Endothelial cell of umbilical vein (primary cell): ENCODE results near the gene INTU. TPM values are rescaled to one million over a fixed set of nuclear protein-coding genes. Genes with fewer than 3 reads are reported as not detected.
"Not testable (repeated sequence)": the region's sequence is repeated elsewhere in the genome, so short reads cannot be mapped to it uniquely, and the experiment has no call there.

ENCODE experiments used
- Bru-seq: library from RNA; stranded (reverse); fragments of 400-500 nt; gene quantifications from one replicate; lab custom pipeline; 2021; lab: Mats Ljungman, UMichigan
- BruChase-seq, 2 experiments: library from RNA; stranded (reverse); fragments of 400-500 nt; gene quantifications; one replicate each; lab custom pipeline; 2021; lab: Mats Ljungman, UMichigan
- BruUV-seq: library from RNA; stranded (reverse); fragments of 400-500 nt; replicated peaks from 2 replicates; lab custom pipeline; 2021; lab: Mats Ljungman, UMichigan
- CTCF ChIA-PET: fragments of 300-600, 350-600 bp; sonication (Branson Sonifier 250); formaldehyde crosslinking; loops from one replicate; lab custom pipeline; 2021; ENCODE audit warnings: antibody characterized with exemption, inconsistent platforms; lab: Charles Lee
- POLR2A ChIA-PET: fragments of 300-600, 350-600 bp; sonication (Branson Sonifier 250); formaldehyde crosslinking; loops from one replicate; lab custom pipeline; 2021; ENCODE audit warnings: antibody characterized with exemption, inconsistent platforms; lab: Charles Lee
- DNase-seq: peaks from one replicate; pipeline ENCODE4 v3.0.0-alpha.2; 2011; ENCODE audit warnings: low read depth, low spot score
- FAIRE-seq: peaks from 2 replicates; lab custom pipeline; 2011; peaks lifted over from hg19 to GRCh38; lab: Jason Lieb, UNC
- H2AFZ ChIP-seq: 2 replicates; pipeline ENCODE4 v1.6.0; 2012; ENCODE audit warnings: low read depth, low read length, control low read depth, inconsistent platforms
- H3K27ac ChIP-seq: 2 replicates; pipeline ENCODE4 v1.5.1; 2011; ENCODE audit warnings: low read depth, mild to moderate bottlenecking, control low read depth, low read length, moderate library complexity; ENCODE audit not compliant: insufficient read depth
- H3K27me3 ChIP-seq, 2 experiments: 2 replicates each; pipeline versions ENCODE4 v1.6.0 to v1.6.1; 2011; ENCODE audit warnings: low read length in 2 of 2, mixed read lengths in 1 of 2; ENCODE audit not compliant: control insufficient read depth in 2 of 2, insufficient read depth in 2 of 2
- H3K36me3 ChIP-seq, 2 experiments: 2 replicates in 1 of 2; 3 replicates in 1 of 2; pipeline ENCODE4 v1.5.1; 2011; ENCODE audit warnings: low read length in 2 of 2, mild to moderate bottlenecking in 1 of 2, moderate library complexity in 1 of 2; ENCODE audit not compliant: control insufficient read depth in 2 of 2, insufficient read depth in 2 of 2; ENCODE audit errors: extremely low read depth in 1 of 2
- H3K4me1 ChIP-seq: 3 replicates; pipeline ENCODE4 v1.5.1; 2011; ENCODE audit warnings: mild to moderate bottlenecking, low read length; ENCODE audit not compliant: control insufficient read depth, insufficient read depth; ENCODE audit errors: extremely low read depth
- H3K4me2 ChIP-seq: 2 replicates; pipeline ENCODE4 v1.6.1; 2011; ENCODE audit warnings: low read length, control low read depth, mixed read lengths; ENCODE audit not compliant: insufficient read depth
- H3K4me3 ChIP-seq, 3 experiments: fragments of 200-600 bp in 1 of 3; sonication (generic), shearing (Covaris generic) in 1 of 3; replicated peaks in 1 of 3; 2 replicates each; pipeline ENCODE4 v1.5.1; 2011 to 2016; ENCODE audit warnings: control low read depth in 3 of 3, low read length in 3 of 3, mild to moderate bottlenecking in 2 of 3, inconsistent platforms in 1 of 3, low read depth in 1 of 3, moderate library complexity in 1 of 3; ENCODE audit not compliant: insufficient read depth in 1 of 3
- H3K79me2 ChIP-seq: 2 replicates; pipeline ENCODE4 v1.6.0; 2012; ENCODE audit warnings: low read length, inconsistent platforms; ENCODE audit not compliant: control insufficient read depth, insufficient read depth
- H3K9ac ChIP-seq: replicated peaks from 2 replicates; pipeline ENCODE3; 2011; ENCODE audit warnings: low read length, control low read depth; ENCODE audit not compliant: insufficient read depth; ENCODE audit errors: extremely low read depth
- H3K9me1 ChIP-seq: replicated peaks from 3 replicates; pipeline ENCODE4 v1.6.0; 2011; ENCODE audit warnings: mild to moderate bottlenecking, low read length; ENCODE audit not compliant: control insufficient read depth, insufficient read depth; ENCODE audit errors: extremely low read depth
- H3K9me3 ChIP-seq: replicated peaks from 2 replicates; pipeline ENCODE4 v1.5.1; 2012; ENCODE audit warnings: low read length, inconsistent platforms; ENCODE audit not compliant: control insufficient read depth, insufficient read depth
- H4K20me1 ChIP-seq: replicated peaks from 2 replicates; pipeline ENCODE3; 2011; ENCODE audit warnings: mild to moderate bottlenecking, low read length; ENCODE audit not compliant: control insufficient read depth, insufficient read depth; ENCODE audit errors: extremely low read depth
- CTCF ChIP-seq, 2 donors: IDR thresholded peaks; 1 replicate in 1 of 2; 2 replicates in 1 of 2; pipeline ENCODE4 v1.5.1; 2011; ENCODE audit warnings: low read length in 2 of 2, mild to moderate bottlenecking in 2 of 2, moderate library complexity in 2 of 2, control low read depth in 1 of 2, inconsistent platforms in 1 of 2, low read depth in 1 of 2; ENCODE audit not compliant: insufficient read depth in 1 of 2; ENCODE audit errors: extremely low read depth in 1 of 2
- EZH2 ChIP-seq: IDR thresholded peaks from 2 replicates; pipeline ENCODE4 v1.6.1; 2012; ENCODE audit warnings: borderline replicate concordance, low read depth, mild to moderate bottlenecking, moderate library complexity, low read length, inconsistent platforms; ENCODE audit not compliant: severe bottlenecking
- FOS ChIP-seq: IDR thresholded peaks from 2 replicates; pipeline ENCODE4 v1.6.1; 2011; ENCODE audit warnings: mild to moderate bottlenecking, low read length, moderate library complexity, borderline replicate concordance; ENCODE audit not compliant: insufficient read depth
- GATA2 ChIP-seq: IDR thresholded peaks from 2 replicates; pipeline ENCODE4 v1.7.0; 2011; ENCODE audit warnings: low read depth, mild to moderate bottlenecking, moderate library complexity, mixed read lengths, low read length; ENCODE audit not compliant: insufficient read length, insufficient read depth
- JUN ChIP-seq: IDR thresholded peaks from 2 replicates; pipeline ENCODE4 v1.6.1; 2011; ENCODE audit warnings: borderline replicate concordance, low read depth; ENCODE audit not compliant: insufficient read length, insufficient read depth
- MYC ChIP-seq: IDR thresholded peaks from one replicate; pipeline ENCODE4 v1.6.1; 2011; ENCODE audit warnings: mild to moderate bottlenecking, low read depth, low read length
- POLR2A ChIP-seq: IDR thresholded peaks from 2 replicates; pipeline ENCODE4 v1.6.1; 2012; ENCODE audit warnings: low read depth, mild to moderate bottlenecking, control low read depth, low read length
- POLR2AphosphoS5 ChIP-seq: IDR thresholded peaks from 2 replicates; pipeline ENCODE4 v1.6.1; 2012; ENCODE audit warnings: low read depth, mild to moderate bottlenecking, control low read depth, low read length, moderate library complexity; ENCODE audit not compliant: insufficient read depth
- dilution Hi-C: fragments of 300-500 bp; cut with MboI; formaldehyde crosslinking; loops from one replicate; pipeline ENCODE4 v1.15.0; 2019; ENCODE audit warnings: low sequenced_read_pairs; ENCODE audit not compliant: extremely low pct_ligation_motif_present
- intact Hi-C: fragments of 100-400 bp; cut with micrococcal nuclease; formaldehyde crosslinking; loops from one replicate; pipeline ENCODE4 v1.10.0; 2022
- long read RNA-seq: library from polyadenylated mRNA; stranded (forward); transcript quantifications from one replicate; pipeline ENCODE4 v2.0.0, GENCODE V29; 2021
- polyA minus RNA-seq, 3 experiments: library from RNA; depleted of rRNA, polyadenylated mRNA; stranded (reverse); fragments of >200 nt; gene quantifications; 1 replicate in 1 of 3; 2 replicates in 2 of 3; pipeline ENCODE4 v1.2.3, GENCODE V29; 2011
- polyA plus RNA-seq, 4 experiments: library from polyadenylated mRNA; depleted of rRNA in 3 of 4; stranded (reverse) in 3 of 4; unstranded in 1 of 4; fragments of >200 nt; gene quantifications; 2 replicates each; pipeline versions ENCODE4 v1.2.1 to v1.2.3, GENCODE V29; 2011 to 2012; ENCODE audit warnings: missing spikeins in 1 of 4
- total RNA-seq: library from RNA; stranded (reverse); gene quantifications from 2 replicates; pipeline ENCODE4 v1.2.3, GENCODE V29; 2021
- TF ChIP-seq, protein P1 (sequence below): IDR thresholded peaks from 2 replicates; pipeline ENCODE4 v1.6.1; 2011; ENCODE audit not compliant: insufficient read depth, insufficient read length

Gene INTU
- total RNA-seq = 4.3 and 5.4 TPM in 2 replicates
- 1.2 and 1.4 TPM in 2 replicates for polyA plus RNA-seq
- 0.94 and 1.2 TPM in 2 replicates for polyA plus RNA-seq (2011; cell fraction: cytosol; rRNA removed)
- 9.1 and 13.5 TPM in 2 replicates for polyA plus RNA-seq (2011; cell fraction: nucleus; rRNA removed)
- 2.2 and 2.5 TPM in 2 replicates for polyA plus RNA-seq (2012)
- polyA minus RNA-seq = 6.4 and 7.4 TPM in 2 replicates
- 3.9 TPM for polyA minus RNA-seq (2011; cell fraction: cytosol; rRNA and poly(A)+ RNA removed)
- polyA minus RNA-seq (2011; cell fraction: nucleus; rRNA and poly(A)+ RNA removed) = 7.6 and 11.6 TPM in 2 replicates
- percentile 55 among the genes with signal in this experiment for Bru-seq, nascent RNA
- BruChase-seq, experiment 1, labeled RNA remaining after a 6-hour chase = percentile 47 among the genes with signal in this experiment
- BruChase-seq, experiment 2, labeled RNA remaining after a 2-hour chase = percentile 63 among the genes with signal in this experiment
- long read RNA-seq, full-length matches to known transcripts = 1 of 3 reads
- long read RNA-seq, partial matches to known transcripts = 0 of 3 reads
- long read RNA-seq, other reads (novel, unspliced or antisense) = 2 of 3 reads

DNA sequence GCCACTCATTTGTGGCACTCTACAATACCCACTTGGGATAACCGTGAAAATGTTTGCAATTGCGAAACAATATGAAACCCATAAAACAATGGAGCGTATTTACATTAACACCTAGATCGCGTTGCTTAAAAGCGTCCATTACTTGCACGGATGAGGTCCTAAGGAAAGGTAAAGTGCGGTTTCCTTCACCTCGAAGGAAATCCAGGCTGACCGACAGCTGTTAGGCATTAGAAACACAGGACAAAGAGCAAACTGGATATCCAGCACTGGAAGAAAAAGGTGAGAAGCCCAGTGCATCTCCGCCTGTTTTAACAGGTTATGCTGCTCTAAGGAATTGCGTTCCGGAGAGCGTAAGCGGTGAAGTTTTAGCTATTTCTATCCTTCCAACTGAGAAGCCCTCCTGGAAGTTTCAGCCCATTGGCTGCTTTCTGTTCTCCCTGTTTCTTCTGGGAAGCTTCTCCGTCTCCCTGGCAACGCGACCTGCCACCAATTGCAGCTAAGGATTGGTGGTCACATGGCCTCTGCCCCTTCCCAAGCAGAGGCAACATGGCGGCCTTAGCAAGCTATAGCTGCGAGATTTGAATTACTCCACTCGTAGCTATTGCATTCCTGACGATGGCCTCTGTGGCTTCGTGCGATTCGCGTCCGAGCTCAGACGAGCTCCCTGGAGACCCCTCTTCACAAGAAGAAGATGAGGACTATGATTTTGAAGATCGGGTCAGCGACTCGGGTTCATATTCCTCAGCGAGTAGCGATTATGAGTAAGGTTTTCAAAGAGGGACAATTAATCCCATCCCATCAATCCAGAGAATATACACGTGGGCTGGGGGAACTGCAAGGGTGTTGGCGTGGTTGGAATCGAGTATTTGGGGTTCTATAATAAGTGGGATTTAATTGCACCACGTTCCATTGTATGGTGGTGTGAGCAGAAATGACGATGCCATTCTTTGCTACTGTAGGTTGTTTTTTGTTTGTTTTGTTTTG lies at the start of gene INTU:
Gene INTU, plus strand, starts transcription at position 538 of the 984 bp plus-strand sequence. Its CDS starts 78 bp downstream, at position 616.
- Histone ChIP-seq H3K9me3 (no peaks in the 10 kb centered on the region), H2AFZ (peak within 1 kb of the TSS; percentile 99), H3K27ac (peak within 1 kb of the TSS; percentile 45), H4K20me1 (no peaks in the 10 kb centered on the region), H3K4me3 (peak within 1 kb of the TSS; percentile 65 to 93 (median 74)), H3K9me1 (no peaks in the 10 kb centered on the region), H3K9ac (peak within 1 kb of the TSS; percentile 88), H3K4me2 (peak within 1 kb of the TSS; percentile 97), H3K27me3 (no peaks in the 10 kb centered on the region), H3K4me1 (peaks cover 22% of the 10 kb centered on the region), H3K79me2 (no peaks in the 10 kb centered on the region), H3K36me3 (no peaks in the 10 kb centered on the region)
- intact Hi-C loops = loop anchor here (1.0 to 5.0 kb wide), 3 partner anchors 9 to 250 kb away; partner anchors contain the start of genes HSPA4L and PLK4
- TF ChIP-seq JUN (no peak), CTCF (IDR thresholded peaks at IDR 0.05; ENCODE audit: extremely low read depth in 1 of 2, insufficient read depth in 1 of 2, low read depth in 1 of 2, low read length in 2 of 2) (no peak), FOS (no peak), POLR2AphosphoS5 (peak; percentile 44), MYC (no peak), GATA2 (no peak), POLR2A (peak; percentile 42), EZH2 (no peak)
- TF ChIP-seq, protein P1, sequence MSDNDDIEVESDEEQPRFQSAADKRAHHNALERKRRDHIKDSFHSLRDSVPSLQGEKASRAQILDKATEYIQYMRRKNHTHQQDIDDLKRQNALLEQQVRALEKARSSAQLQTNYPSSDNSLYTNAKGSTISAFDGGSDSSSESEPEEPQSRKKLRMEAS = peak; percentile 96
- CTCF ChIA-PET = interaction anchor here (1.1 to 1.6 kb wide), 8 partner anchors 9 to 99 kb away, joined by 3 to 20 read pairs (median 4); no protein-coding TSS in a partner anchor
- POLR2A ChIA-PET = interaction anchor here (0.6 to 1.3 kb wide), 2 partner anchors 9 to 118 kb away, joined by 4 to 7 read pairs; no protein-coding TSS in a partner anchor
- dilution Hi-C loops = no loop called here
- FAIRE-seq = peak; percentile 96
- TSS peak; percentile 66 for BruUV-seq
- DNase-seq = peak; percentile 97

GRCh38 chr4:127586496-127586895 lies 46.3 kb upstream of the INTU start:
- H3K9me3 ChIP-seq, BruUV-seq, FAIRE-seq, H3K27me3 ChIP-seq, H3K9me1 ChIP-seq, DNase-seq, H3K79me2 ChIP-seq, POLR2A ChIA-PET, H3K4me1 ChIP-seq, H2AFZ ChIP-seq, intact Hi-C loops, H4K20me1 ChIP-seq, H3K4me2 ChIP-seq, H3K36me3 ChIP-seq, dilution Hi-C loops, H3K27ac ChIP-seq, H3K4me3 ChIP-seq, H3K9ac ChIP-seq: not testable (repeated sequence)
- CTCF ChIA-PET = interaction anchor here (1.0 to 2.0 kb wide), 14 partner anchors 8 to 158 kb away, joined by 3 to 33 read pairs (median 6); partner anchors contain the start of gene INTU
